ENCODE measurements around the gene BEAN1. TPM values are rescaled to one million over a fixed set of nuclear protein-coding genes. Genes with fewer than 3 reads are reported as not detected.

Gene BEAN1
- total RNA-seq, 1 donor from 2014 or later, result not detected

- no peaks in the 10 kb centered on the region for H3K36me3 ChIP-seq (ENCODE audit: control insufficient read depth in 3 of 3, insufficient read depth in 3 of 3, low read length in 3 of 3)
- H3K27ac ChIP-seq (ENCODE audit: low read depth, low read length), result no peak overlapping the region
- H3K4me1 ChIP-seq (ENCODE audit: control insufficient read depth in 3 of 3, insufficient read depth in 3 of 3, low read length in 3 of 3), result no peaks in the 10 kb centered on the region
- H3K9ac ChIP-seq (ENCODE audit: low read depth in 1 of 3, low read length in 3 of 3), result no peak overlapping the region
- no peaks in the 10 kb centered on the region for H3K9me3 ChIP-seq (ENCODE audit: control insufficient read depth in 3 of 3, low read length in 3 of 3)
- H3K27me3 ChIP-seq (ENCODE audit: control insufficient read depth in 3 of 3, insufficient read depth in 3 of 3, low read length in 3 of 3), result peaks cover 6 to 27% (median 21%) of the 10 kb centered on the region in 3 donors
- no peak overlapping the region for H3K4me3 ChIP-seq (ENCODE audit: low read length in 3 of 3)
These were observed 11.4 kb downstream of the BEAN1 start for GRCh38 chr16:66438536-66438935.

- Histone ChIP-seq H3K27me3 (ENCODE audit: control insufficient read depth in 3 of 3, insufficient read depth in 3 of 3, low read length in 3 of 3) (peaks cover 10 to 27% (median 17%) of the 10 kb centered on the region in 3 donors), H3K9ac (ENCODE audit: low read depth in 1 of 3, low read length in 3 of 3) (no peak overlapping the region), H3K27ac (ENCODE audit: low read depth, low read length) (no peak overlapping the region), H3K36me3 (ENCODE audit: control insufficient read depth in 3 of 3, insufficient read depth in 3 of 3, low read length in 3 of 3) (no peaks in the 10 kb centered on the region), H3K4me1 (ENCODE audit: control insufficient read depth in 3 of 3, insufficient read depth in 3 of 3, low read length in 3 of 3) (no peaks in the 10 kb centered on the region), H3K9me3 (ENCODE audit: control insufficient read depth in 3 of 3, low read length in 3 of 3) (no peaks in the 10 kb centered on the region), H3K4me3 (ENCODE audit: low read length in 3 of 3) (no peak overlapping the region)
These were observed 12.1 kb downstream of the BEAN1 start for GRCh38 chr16:66439051-66439730.

- peaks cover 13 to 26% (median 17%) of the 10 kb centered on the region in 3 donors for H3K27me3 ChIP-seq (ENCODE audit: control insufficient read depth in 3 of 3, insufficient read depth in 3 of 3, low read length in 3 of 3)
- H3K4me1 ChIP-seq (ENCODE audit: control insufficient read depth in 3 of 3, insufficient read depth in 3 of 3, low read length in 3 of 3), result no peaks in the 10 kb centered on the region
- H3K27ac ChIP-seq (ENCODE audit: low read depth, low read length), result no peak overlapping the region
- H3K36me3 ChIP-seq (ENCODE audit: control insufficient read depth in 3 of 3, insufficient read depth in 3 of 3, low read length in 3 of 3), result no peaks in the 10 kb centered on the region
- H3K9ac ChIP-seq (ENCODE audit: low read depth in 1 of 3, low read length in 3 of 3), result no peak overlapping the region
- H3K9me3 ChIP-seq (ENCODE audit: control insufficient read depth in 3 of 3, low read length in 3 of 3), result no peaks in the 10 kb centered on the region
- no peak overlapping the region for H3K4me3 ChIP-seq (ENCODE audit: low read length in 3 of 3)
These were observed 13.2 kb downstream of the BEAN1 start for GRCh38 chr16:66440271-66440802.

GRCh38 chr16:66440970-66441369, 13.9 kb downstream of the BEAN1 start:
- Histone ChIP-seq H3K27ac (ENCODE audit: low read depth, low read length) (no peak overlapping the region), H3K9ac (ENCODE audit: low read depth in 1 of 3, low read length in 3 of 3) (no peak overlapping the region), H3K36me3 (ENCODE audit: control insufficient read depth in 3 of 3, insufficient read depth in 3 of 3, low read length in 3 of 3) (no peaks in the 10 kb centered on the region)

GRCh38 chr16:66441586-66442375, 14.7 kb downstream of the BEAN1 start:
- H3K9me3 ChIP-seq (ENCODE audit: control insufficient read depth in 3 of 3, low read length in 3 of 3), result no peaks in the 10 kb centered on the region
- H3K27me3 ChIP-seq (ENCODE audit: control insufficient read depth in 3 of 3, insufficient read depth in 3 of 3, low read length in 3 of 3), result peaks cover 17 to 24% (median 19%) of the 10 kb centered on the region in 3 donors
- H3K27ac ChIP-seq (ENCODE audit: low read depth, low read length), result no peak overlapping the region
- no peaks in the 10 kb centered on the region for H3K4me1 ChIP-seq (ENCODE audit: control insufficient read depth in 3 of 3, insufficient read depth in 3 of 3, low read length in 3 of 3)
- H3K36me3 ChIP-seq (ENCODE audit: control insufficient read depth in 3 of 3, insufficient read depth in 3 of 3, low read length in 3 of 3), result no peaks in the 10 kb centered on the region
- H3K9ac ChIP-seq (ENCODE audit: low read depth in 1 of 3, low read length in 3 of 3), result no peak overlapping the region
- no peak overlapping the region for H3K4me3 ChIP-seq (ENCODE audit: low read length in 3 of 3)

More at GRCh38 chr16:66440970-66441369, 13.9 kb downstream of the BEAN1 start:
- Histone ChIP-seq H3K27me3 (ENCODE audit: control insufficient read depth in 3 of 3, insufficient read depth in 3 of 3, low read length in 3 of 3) (peaks cover 13 to 24% (median 17%) of the 10 kb centered on the region in 3 donors), H3K4me3 (ENCODE audit: low read length in 3 of 3) (no peak overlapping the region), H3K4me1 (ENCODE audit: control insufficient read depth in 3 of 3, insufficient read depth in 3 of 3, low read length in 3 of 3) (no peaks in the 10 kb centered on the region), H3K9me3 (ENCODE audit: control insufficient read depth in 3 of 3, low read length in 3 of 3) (no peaks in the 10 kb centered on the region)

GRCh38 chr16:66442502-66443268, 15.6 kb downstream of the BEAN1 start:
- Histone ChIP-seq H3K9me3 (ENCODE audit: control insufficient read depth in 3 of 3, low read length in 3 of 3) (no peaks in the 10 kb centered on the region), H3K4me1 (ENCODE audit: control insufficient read depth in 3 of 3, insufficient read depth in 3 of 3, low read length in 3 of 3) (no peaks in the 10 kb centered on the region), H3K9ac (ENCODE audit: low read depth in 1 of 3, low read length in 3 of 3) (no peak overlapping the region), H3K4me3 (ENCODE audit: low read length in 3 of 3) (no peak overlapping the region), H3K27ac (ENCODE audit: low read depth, low read length) (no peak overlapping the region), H3K27me3 (ENCODE audit: control insufficient read depth in 3 of 3, insufficient read depth in 3 of 3, low read length in 3 of 3) (peaks cover 16 to 22% (median 17%) of the 10 kb centered on the region in 3 donors), H3K36me3 (ENCODE audit: control insufficient read depth in 3 of 3, insufficient read depth in 3 of 3, low read length in 3 of 3) (no peaks in the 10 kb centered on the region)

- Histone ChIP-seq H3K4me3 (ENCODE audit: low read length in 3 of 3) (no peak overlapping the region), H3K36me3 (ENCODE audit: control insufficient read depth in 3 of 3, insufficient read depth in 3 of 3, low read length in 3 of 3) (no peaks in the 10 kb centered on the region), H3K4me1 (ENCODE audit: control insufficient read depth in 3 of 3, insufficient read depth in 3 of 3, low read length in 3 of 3) (no peaks in the 10 kb centered on the region), H3K9me3 (ENCODE audit: control insufficient read depth in 3 of 3, low read length in 3 of 3) (no peaks in the 10 kb centered on the region), H3K27me3 (ENCODE audit: control insufficient read depth in 3 of 3, insufficient read depth in 3 of 3, low read length in 3 of 3) (peaks cover 15 to 22% (median 17%) of the 10 kb centered on the region in 3 donors), H3K9ac (ENCODE audit: low read depth in 1 of 3, low read length in 3 of 3) (no peak overlapping the region), H3K27ac (ENCODE audit: low read depth, low read length) (no peak overlapping the region)
These were observed 16.2 kb downstream of the BEAN1 start for GRCh38 chr16:66443269-66443652.

GRCh38 chr16:66444049-66444481, 17.0 kb downstream of the BEAN1 start:
- no peaks in the 10 kb centered on the region for H3K9me3 ChIP-seq (ENCODE audit: control insufficient read depth in 3 of 3, low read length in 3 of 3)

GRCh38 chr16:66446737-66447136, 19.6 kb downstream of the BEAN1 start:
- no peaks in the 10 kb centered on the region for H3K36me3 ChIP-seq (ENCODE audit: control insufficient read depth in 3 of 3, insufficient read depth in 3 of 3, low read length in 3 of 3)
- H3K9me3 ChIP-seq (ENCODE audit: control insufficient read depth in 3 of 3, low read length in 3 of 3), result no peaks in the 10 kb centered on the region
- no peak overlapping the region for H3K27ac ChIP-seq (ENCODE audit: low read depth, low read length)
- peaks cover 8 to 12% (median 12%) of the 10 kb centered on the region in 3 donors for H3K27me3 ChIP-seq (ENCODE audit: control insufficient read depth in 3 of 3, insufficient read depth in 3 of 3, low read length in 3 of 3)
- no peaks in the 10 kb centered on the region for H3K4me1 ChIP-seq (ENCODE audit: control insufficient read depth in 3 of 3, insufficient read depth in 3 of 3, low read length in 3 of 3)
- no peak overlapping the region for H3K4me3 ChIP-seq (ENCODE audit: low read length in 3 of 3)
- H3K9ac ChIP-seq (ENCODE audit: low read depth in 1 of 3, low read length in 3 of 3), result no peak overlapping the region

More at GRCh38 chr16:66444049-66444481, 17.0 kb downstream of the BEAN1 start:
- no peak overlapping the region for H3K4me3 ChIP-seq (ENCODE audit: low read length in 3 of 3)
- peaks cover 15 to 21% (median 17%) of the 10 kb centered on the region in 3 donors for H3K27me3 ChIP-seq (ENCODE audit: control insufficient read depth in 3 of 3, insufficient read depth in 3 of 3, low read length in 3 of 3)
- no peaks in the 10 kb centered on the region for H3K36me3 ChIP-seq (ENCODE audit: control insufficient read depth in 3 of 3, insufficient read depth in 3 of 3, low read length in 3 of 3)
- no peak overlapping the region for H3K9ac ChIP-seq (ENCODE audit: low read depth in 1 of 3, low read length in 3 of 3)
- H3K27ac ChIP-seq (ENCODE audit: low read depth, low read length), result no peak overlapping the region
- H3K4me1 ChIP-seq (ENCODE audit: control insufficient read depth in 3 of 3, insufficient read depth in 3 of 3, low read length in 3 of 3), result no peaks in the 10 kb centered on the region
